ENCODE data around the gene ST3GAL5. TPM values are rescaled to one million over a fixed set of nuclear protein-coding genes. Genes with fewer than 3 reads are reported as not detected.

The ST3GAL5 gene
- total RNA-seq, 1 donor from 2014 or later = 27.3 TPM

DNA sequence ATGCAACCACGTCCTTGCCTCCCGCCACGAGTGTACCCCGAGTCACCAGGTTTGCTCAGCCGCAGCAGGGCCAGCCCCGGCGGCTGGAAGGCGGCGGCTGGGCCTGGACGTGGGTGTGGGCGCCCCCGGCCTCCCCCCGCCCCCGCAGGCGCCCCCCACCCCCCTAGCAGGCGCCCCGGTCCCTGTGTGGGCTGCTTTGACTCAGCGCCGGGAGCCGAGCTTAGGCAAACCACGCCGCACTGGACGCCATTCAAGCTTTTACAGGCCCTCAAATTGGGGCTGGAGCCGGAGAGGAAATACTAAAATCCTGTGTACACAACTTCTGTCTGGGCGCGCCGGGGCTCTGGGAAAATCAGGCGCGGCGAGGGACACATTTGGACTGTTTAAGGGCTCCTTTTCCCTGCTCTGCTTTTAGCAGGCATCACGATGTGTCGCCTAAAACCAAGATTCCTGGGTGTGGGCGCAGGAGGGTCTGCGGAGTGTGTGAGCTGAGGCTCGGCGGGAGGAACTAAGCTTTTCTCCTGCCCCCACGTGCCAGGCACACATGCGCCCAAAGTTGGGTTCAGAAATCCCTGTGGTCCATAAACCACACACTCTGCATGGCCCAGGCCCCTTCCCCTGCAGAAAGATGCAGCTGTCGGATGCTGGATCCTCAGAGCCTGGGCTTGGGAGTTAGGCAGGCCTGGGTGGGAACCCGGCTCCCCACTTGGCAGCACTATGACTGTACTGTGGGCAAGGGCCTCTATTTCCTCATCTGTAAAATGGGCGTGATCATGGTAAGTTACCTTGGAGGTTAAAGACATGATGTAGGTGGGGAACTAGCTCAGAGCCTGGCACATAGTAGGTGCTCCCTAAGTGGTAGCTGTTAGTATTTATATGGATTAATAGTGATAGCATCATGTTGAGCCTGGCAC is 77.4 kb downstream of the ST3GAL5 start:
- DNase-seq (ENCODE audit: low spot score, unreplicated experiment) = no peak
- Mint-ChIP-seq H3K36me3 (ENCODE audit: insufficient read depth) (no peaks in the 10 kb centered on the region), H3K27me3 (peaks cover 9% of the 10 kb centered on the region), H3K27ac (no peak overlapping the region), H3K4me3 (ENCODE audit: low read depth) (no peak overlapping the region), H3K4me1 (ENCODE audit: low read depth) (peaks cover 3% of the 10 kb centered on the region), H3K9me3 (ENCODE audit: low read depth) (no peaks in the 10 kb centered on the region)
- TF ChIP-seq, protein P1, sequence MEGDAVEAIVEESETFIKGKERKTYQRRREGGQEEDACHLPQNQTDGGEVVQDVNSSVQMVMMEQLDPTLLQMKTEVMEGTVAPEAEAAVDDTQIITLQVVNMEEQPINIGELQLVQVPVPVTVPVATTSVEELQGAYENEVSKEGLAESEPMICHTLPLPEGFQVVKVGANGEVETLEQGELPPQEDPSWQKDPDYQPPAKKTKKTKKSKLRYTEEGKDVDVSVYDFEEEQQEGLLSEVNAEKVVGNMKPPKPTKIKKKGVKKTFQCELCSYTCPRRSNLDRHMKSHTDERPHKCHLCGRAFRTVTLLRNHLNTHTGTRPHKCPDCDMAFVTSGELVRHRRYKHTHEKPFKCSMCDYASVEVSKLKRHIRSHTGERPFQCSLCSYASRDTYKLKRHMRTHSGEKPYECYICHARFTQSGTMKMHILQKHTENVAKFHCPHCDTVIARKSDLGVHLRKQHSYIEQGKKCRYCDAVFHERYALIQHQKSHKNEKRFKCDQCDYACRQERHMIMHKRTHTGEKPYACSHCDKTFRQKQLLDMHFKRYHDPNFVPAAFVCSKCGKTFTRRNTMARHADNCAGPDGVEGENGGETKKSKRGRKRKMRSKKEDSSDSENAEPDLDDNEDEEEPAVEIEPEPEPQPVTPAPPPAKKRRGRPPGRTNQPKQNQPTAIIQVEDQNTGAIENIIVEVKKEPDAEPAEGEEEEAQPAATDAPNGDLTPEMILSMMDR (IDR thresholded peaks at IDR 0.05; ENCODE audit: unreplicated experiment) = no peak

DNA sequence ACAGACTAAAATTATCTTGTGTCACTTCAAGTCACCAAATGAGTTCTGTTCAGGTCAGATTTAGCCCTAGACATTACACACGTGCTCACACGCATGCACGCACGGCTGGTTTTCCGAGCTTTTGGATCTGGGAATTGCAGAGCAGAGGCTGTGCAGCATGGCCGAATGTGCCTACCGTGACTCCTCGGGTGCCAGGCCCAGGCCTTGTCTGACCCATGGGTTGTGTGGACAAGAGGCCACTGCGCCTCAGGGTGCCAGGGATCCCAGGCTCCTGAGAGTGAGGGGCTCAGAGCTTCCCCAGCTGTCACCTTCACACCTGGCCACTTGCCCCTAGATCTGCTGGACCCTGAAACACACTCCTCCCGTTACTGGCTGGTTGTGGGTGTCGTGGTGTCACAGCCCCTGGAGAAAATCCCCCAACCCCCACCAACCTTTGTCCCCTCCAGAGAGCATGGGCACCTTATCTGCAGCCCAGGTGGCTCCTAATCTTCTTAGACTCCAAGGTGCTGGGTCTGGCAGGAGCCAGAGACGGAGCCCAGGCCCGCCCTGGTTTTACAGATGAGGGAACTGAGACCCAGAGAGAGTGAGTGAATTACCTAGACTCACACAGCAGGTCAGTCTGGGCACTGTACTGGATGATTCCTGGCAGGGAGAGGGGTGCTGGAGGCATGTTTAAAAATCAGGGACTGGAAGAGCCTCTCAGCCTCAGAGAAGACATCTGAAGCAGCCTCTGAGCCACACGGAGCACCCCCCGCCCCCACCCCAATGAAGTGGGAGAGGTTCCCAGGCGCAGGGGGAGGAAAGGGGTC is 78.2 kb downstream of the ST3GAL5 start:
- Mint-ChIP-seq H3K4me3 (ENCODE audit: low read depth) (no peak overlapping the region), H3K27ac (no peak overlapping the region), H3K9me3 (ENCODE audit: low read depth) (no peaks in the 10 kb centered on the region), H3K27me3 (peaks cover 9% of the 10 kb centered on the region), H3K36me3 (ENCODE audit: insufficient read depth) (no peaks in the 10 kb centered on the region), H3K4me1 (ENCODE audit: low read depth) (peaks cover 3% of the 10 kb centered on the region)
- no peak for DNase-seq (ENCODE audit: low spot score, unreplicated experiment)
- TF ChIP-seq, protein P1 (IDR thresholded peaks at IDR 0.05; ENCODE audit: unreplicated experiment) = no peak

DNA sequence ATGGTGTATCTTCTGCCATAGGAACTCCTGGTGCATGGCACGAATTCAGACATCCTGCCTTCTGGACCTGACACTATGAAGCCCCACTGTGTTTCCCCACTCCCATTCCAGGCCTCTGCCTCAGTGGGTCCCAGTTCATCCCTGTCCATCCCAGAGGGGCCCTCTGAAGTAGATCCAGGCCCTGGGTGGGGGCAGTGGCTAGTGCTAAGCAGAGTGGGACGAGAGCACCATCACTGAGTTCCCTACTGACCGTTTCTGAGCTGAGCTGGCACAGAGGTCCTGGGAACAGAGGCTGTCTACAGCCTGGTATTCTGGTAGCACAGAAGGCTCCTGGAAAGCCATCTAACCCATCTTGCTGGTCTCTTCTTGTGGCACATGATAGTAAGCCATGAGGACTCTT is 81.0 kb downstream of the ST3GAL5 start:
- no peaks in the 10 kb centered on the region for H3K36me3 Mint-ChIP-seq (ENCODE audit: insufficient read depth)
- H3K27me3 Mint-ChIP-seq = peaks cover 3% of the 10 kb centered on the region
- no peak for DNase-seq (ENCODE audit: low spot score, unreplicated experiment)
- no peak overlapping the region for H3K27ac Mint-ChIP-seq
- no peak overlapping the region for H3K4me3 Mint-ChIP-seq (ENCODE audit: low read depth)
- TF ChIP-seq, protein P1 (IDR thresholded peaks at IDR 0.05; ENCODE audit: unreplicated experiment) = no peak
- H3K4me1 Mint-ChIP-seq (ENCODE audit: low read depth) = peaks cover 3% of the 10 kb centered on the region
- H3K9me3 Mint-ChIP-seq (ENCODE audit: low read depth) = no peaks in the 10 kb centered on the region

DNA sequence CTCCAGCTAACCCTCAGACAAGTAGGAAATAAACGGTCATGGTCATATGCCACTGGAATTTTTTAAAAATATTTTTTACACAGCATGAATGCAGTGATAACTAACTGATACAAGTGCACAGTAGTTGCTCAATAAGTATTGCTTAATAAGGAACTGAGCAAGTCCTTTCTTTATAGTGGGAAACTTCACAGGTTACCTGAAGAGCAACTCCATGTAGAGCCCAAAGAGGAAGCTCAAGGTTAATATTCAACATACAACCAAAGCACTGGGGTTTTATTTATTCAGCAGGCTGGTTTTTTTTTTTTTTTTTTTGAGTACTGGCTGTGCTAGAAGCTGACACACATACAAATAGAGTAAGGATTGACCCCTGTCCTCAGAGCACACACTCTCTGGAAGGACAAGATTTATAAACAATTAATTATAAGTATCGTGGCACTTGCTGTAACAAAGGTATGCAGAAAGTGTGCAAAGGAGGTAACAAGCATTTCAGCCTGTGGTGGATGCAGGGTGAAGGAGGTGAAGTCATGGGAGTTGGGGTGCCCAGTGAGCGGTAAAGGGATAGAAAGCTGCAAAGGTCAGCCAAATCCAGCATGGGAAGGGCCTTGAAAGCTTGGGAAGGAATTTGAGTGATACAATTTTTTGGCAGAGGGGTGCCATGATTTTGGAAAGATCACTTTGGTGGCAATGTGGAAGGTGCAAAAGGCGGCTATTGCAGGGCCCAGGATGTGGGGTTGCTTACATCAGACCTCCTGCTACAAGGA is 82.3 kb downstream of the ST3GAL5 start:
- peaks cover 3% of the 10 kb centered on the region for H3K4me1 Mint-ChIP-seq (ENCODE audit: low read depth)
- H3K36me3 Mint-ChIP-seq (ENCODE audit: insufficient read depth) = no peaks in the 10 kb centered on the region
- H3K27ac Mint-ChIP-seq = no peak overlapping the region
- TF ChIP-seq, protein P1 (IDR thresholded peaks at IDR 0.05; ENCODE audit: unreplicated experiment) = no peak
- peaks cover 3% of the 10 kb centered on the region for H3K27me3 Mint-ChIP-seq
- no peaks in the 10 kb centered on the region for H3K9me3 Mint-ChIP-seq (ENCODE audit: low read depth)
- no peak overlapping the region for H3K4me3 Mint-ChIP-seq (ENCODE audit: low read depth)
- DNase-seq (ENCODE audit: low spot score, unreplicated experiment) = no peak

DNA sequence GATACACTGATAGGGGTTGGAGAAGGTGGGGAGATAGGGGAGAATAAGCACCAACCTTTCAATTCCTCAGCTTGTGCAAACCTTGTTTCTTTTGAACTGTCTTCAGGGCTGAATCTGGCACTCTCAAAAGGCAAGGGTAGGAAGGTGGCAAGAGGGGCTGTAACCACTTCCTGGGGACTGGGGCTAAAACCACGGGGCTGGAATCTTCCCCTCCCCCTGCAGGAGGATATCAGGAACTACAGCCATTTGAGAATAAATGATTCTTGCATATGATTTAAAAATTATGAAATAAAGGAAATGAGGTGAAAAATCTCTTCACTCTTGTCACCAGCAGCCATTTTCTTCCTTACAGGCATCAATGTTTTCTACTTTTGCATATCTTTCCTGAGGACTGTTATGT is 84.2 kb downstream of the ST3GAL5 start:
- no peak for DNase-seq (ENCODE audit: low spot score, unreplicated experiment)
- no peaks in the 10 kb centered on the region for H3K9me3 Mint-ChIP-seq (ENCODE audit: low read depth)
- H3K4me1 Mint-ChIP-seq (ENCODE audit: low read depth) = no peaks in the 10 kb centered on the region
- no peaks in the 10 kb centered on the region for H3K36me3 Mint-ChIP-seq (ENCODE audit: insufficient read depth)
- no peak overlapping the region for H3K4me3 Mint-ChIP-seq (ENCODE audit: low read depth)
- TF ChIP-seq, protein P1 (IDR thresholded peaks at IDR 0.05; ENCODE audit: unreplicated experiment) = peak; percentile 65
- H3K27me3 Mint-ChIP-seq = peaks cover 2% of the 10 kb centered on the region
- H3K27ac Mint-ChIP-seq = no peak overlapping the region
